OCI-LY7 (cell line): Measurements from ENCODE around the gene PDE6D. TPM values are rescaled to one million over a fixed set of nuclear protein-coding genes. Genes with fewer than 3 reads are reported as not detected.

ENCODE experiments used
- BruUV-seq: library from RNA; stranded (reverse); fragments of 400-500 nt; replicated peaks from 2 replicates; lab custom pipeline; 2021; lab: Mats Ljungman, UMichigan
- CTCF ChIA-PET: fragments of 300-600 bp; sonication (Branson Sonifier 250); formaldehyde crosslinking; loops from one replicate; lab custom pipeline; 2022; ENCODE audit warnings: antibody characterized with exemption; ENCODE audit not compliant: unreplicated experiment; lab: Charles Lee
- POLR2A ChIA-PET: fragments of 300-600 bp; sonication (Branson Sonifier 250); formaldehyde crosslinking; loops from one replicate; lab custom pipeline; 2022; ENCODE audit warnings: antibody characterized with exemption; lab: Charles Lee
- DNase-seq: peaks from one replicate; pipeline ENCODE4 v3.0.0-alpha.2; 2015; ENCODE audit warnings: low spot score
- H2AFZ ChIP-seq: fragments of 200-600 bp; sonication (generic), shearing (Covaris generic); 2 replicates; pipeline ENCODE4 v1.6.1; 2014; ENCODE audit warnings: mild to moderate bottlenecking, antibody characterized with exemption, low read length, moderate library complexity
- H3K27ac ChIP-seq: fragments of 200-600 bp; sonication (generic); 2 replicates; pipeline ENCODE4 v1.5.1; 2014; ENCODE audit warnings: mixed run types, low read depth, mild to moderate bottlenecking, moderate library complexity, low read length, inconsistent platforms; ENCODE audit not compliant: poor library complexity, severe bottlenecking
- H3K36me3 ChIP-seq: fragments of 200-600 bp; sonication (generic); 2 replicates; pipeline ENCODE4 v1.6.1; 2014; ENCODE audit warnings: mild to moderate bottlenecking, antibody characterized with exemption, low read length, moderate library complexity, mixed read lengths; ENCODE audit not compliant: insufficient read depth
- H3K4me1 ChIP-seq: fragments of 200-600 bp; sonication (generic); 2 replicates; pipeline ENCODE4 v1.5.1; 2014; ENCODE audit warnings: mild to moderate bottlenecking, low read length; ENCODE audit not compliant: insufficient read depth, poor library complexity, severe bottlenecking
- H3K4me2 ChIP-seq: fragments of 200-600 bp; sonication (generic); 2 replicates; pipeline ENCODE4 v1.6.1; 2014; ENCODE audit warnings: mild to moderate bottlenecking, low read length
- H3K4me3 ChIP-seq: fragments of 200-600 bp; sonication (generic); 2 replicates; pipeline ENCODE4 v1.5.1; 2014; ENCODE audit warnings: mild to moderate bottlenecking, low read depth, low read length; ENCODE audit not compliant: poor library complexity, severe bottlenecking
- H3K79me2 ChIP-seq: fragments of 200-600 bp; sonication (generic); 2 replicates; pipeline ENCODE4 v1.6.1; 2016; ENCODE audit warnings: low read depth, mild to moderate bottlenecking, low read length, moderate library complexity, mixed read lengths; ENCODE audit not compliant: insufficient read depth
- H3K9me2 ChIP-seq: fragments of 200-600 bp; sonication (generic); 2 replicates; pipeline ENCODE4 v1.6.1; 2016; ENCODE audit warnings: mild to moderate bottlenecking, low read length, mixed read lengths; ENCODE audit not compliant: insufficient read depth
- H3K9me3 ChIP-seq: fragments of 200-600 bp; sonication (generic); 2 replicates; pipeline ENCODE4 v1.6.1; 2014; ENCODE audit warnings: mild to moderate bottlenecking, mixed run types, low read length, mixed read lengths
- H4K20me1 ChIP-seq: fragments of 200-600 bp; sonication (generic); 2 replicates; pipeline ENCODE4 v1.6.1; 2014; ENCODE audit warnings: mild to moderate bottlenecking, antibody characterized with exemption, low read length, moderate library complexity, mixed read lengths; ENCODE audit not compliant: insufficient read depth
- EZH2phosphoT487 ChIP-seq: fragments of 200-600 bp; sonication (generic); IDR thresholded peaks from 2 replicates; pipeline ENCODE4 v1.6.1; 2018; ENCODE audit warnings: low read depth, borderline replicate concordance, mild to moderate bottlenecking, mixed run types, antibody characterized with exemption, low read length, moderate library complexity, mixed read lengths
- intact Hi-C: fragments of 100-400 bp; cut with micrococcal nuclease; formaldehyde crosslinking; loops from one replicate; pipeline ENCODE4 v1.10.0; 2022; ENCODE audit not compliant: unreplicated experiment
- total RNA-seq, 2 experiments: library from RNA; depleted of rRNA in 1 of 2; stranded (reverse); fragments of >200 nt in 1 of 2; shearing (Covaris generic) in 1 of 2; gene quantifications; 2 replicates each; pipeline ENCODE4 v1.2.3, GENCODE V29; 2014 to 2022
- TF ChIP-seq, protein P1 (sequence below): fragments of 200-600 bp; sonication (generic); conservative IDR thresholded peaks from 2 replicates; pipeline ENCODE4 v1.5.1; 2014; ENCODE audit warnings: mild to moderate bottlenecking, antibody characterized with exemption, low read length, moderate library complexity, mixed read lengths

PDE6D gene
- total RNA-seq, 2 experiments from 2014 or later: 47.4 to 54.6 TPM

DNA sequence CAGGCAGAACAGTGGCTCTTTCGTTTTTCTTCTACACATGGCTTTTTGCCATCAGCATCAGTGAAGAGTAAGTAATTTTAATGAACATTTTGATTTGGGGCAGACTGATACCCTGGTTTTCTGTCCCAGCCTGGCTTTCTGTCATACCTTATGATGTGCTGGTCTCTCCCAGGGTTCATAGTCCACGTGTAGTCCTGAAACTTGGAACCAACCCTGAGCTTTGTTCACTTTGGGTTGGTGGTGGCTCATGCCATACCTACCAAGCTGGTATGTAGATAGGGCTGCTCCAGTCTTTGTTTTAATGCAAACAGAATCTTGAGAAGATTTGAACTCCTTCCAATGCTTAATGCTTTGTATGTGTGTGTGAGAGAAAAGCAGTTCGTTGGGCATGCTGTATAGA lies 10.0 kb upstream of the PDE6D start:
- H3K27ac ChIP-seq: no peak overlapping the region
- TF ChIP-seq, protein P1, sequence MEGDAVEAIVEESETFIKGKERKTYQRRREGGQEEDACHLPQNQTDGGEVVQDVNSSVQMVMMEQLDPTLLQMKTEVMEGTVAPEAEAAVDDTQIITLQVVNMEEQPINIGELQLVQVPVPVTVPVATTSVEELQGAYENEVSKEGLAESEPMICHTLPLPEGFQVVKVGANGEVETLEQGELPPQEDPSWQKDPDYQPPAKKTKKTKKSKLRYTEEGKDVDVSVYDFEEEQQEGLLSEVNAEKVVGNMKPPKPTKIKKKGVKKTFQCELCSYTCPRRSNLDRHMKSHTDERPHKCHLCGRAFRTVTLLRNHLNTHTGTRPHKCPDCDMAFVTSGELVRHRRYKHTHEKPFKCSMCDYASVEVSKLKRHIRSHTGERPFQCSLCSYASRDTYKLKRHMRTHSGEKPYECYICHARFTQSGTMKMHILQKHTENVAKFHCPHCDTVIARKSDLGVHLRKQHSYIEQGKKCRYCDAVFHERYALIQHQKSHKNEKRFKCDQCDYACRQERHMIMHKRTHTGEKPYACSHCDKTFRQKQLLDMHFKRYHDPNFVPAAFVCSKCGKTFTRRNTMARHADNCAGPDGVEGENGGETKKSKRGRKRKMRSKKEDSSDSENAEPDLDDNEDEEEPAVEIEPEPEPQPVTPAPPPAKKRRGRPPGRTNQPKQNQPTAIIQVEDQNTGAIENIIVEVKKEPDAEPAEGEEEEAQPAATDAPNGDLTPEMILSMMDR: no peak
- no peak for TF ChIP-seq EZH2phosphoT487
- POLR2A ChIA-PET: no interaction called here
- intact Hi-C loops: no loop called here
- peaks cover 12% of the 10 kb centered on the region for H4K20me1 ChIP-seq
- peaks cover 12% of the 10 kb centered on the region for H3K4me1 ChIP-seq
- DNase-seq: no peak
- peaks cover 69% of the 10 kb centered on the region for H3K36me3 ChIP-seq
- no peak overlapping the region for H3K4me3 ChIP-seq
- no peak overlapping the region for H2AFZ ChIP-seq
- BruUV-seq: no TSS peak
- no peak overlapping the region for H3K4me2 ChIP-seq
- CTCF ChIA-PET: no interaction called here
- no peaks in the 10 kb centered on the region for H3K9me3 ChIP-seq
- H3K9me2 ChIP-seq: no peaks in the 10 kb centered on the region
- H3K79me2 ChIP-seq: peaks cover 44% of the 10 kb centered on the region

DNA sequence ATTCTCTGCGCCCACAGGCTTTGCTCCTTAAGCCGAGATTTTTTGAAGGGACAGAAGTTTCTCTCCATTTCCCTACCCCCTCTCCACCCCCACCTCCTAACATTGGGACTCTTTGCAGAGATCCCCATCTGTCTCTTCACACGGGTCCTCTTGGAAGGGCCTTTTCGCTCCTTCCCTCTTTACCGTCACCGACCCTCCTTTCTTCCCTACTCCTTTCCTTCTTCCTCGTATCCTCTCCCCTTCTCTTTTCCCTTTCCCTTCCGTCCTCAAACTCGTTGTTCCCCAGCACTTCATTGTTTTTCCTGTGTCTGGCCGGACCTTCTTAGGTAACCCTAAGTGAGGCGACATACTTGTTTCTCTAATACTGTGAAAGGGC lies 5.8 kb upstream of the PDE6D start:
- CTCF ChIA-PET: no interaction called here
- Histone ChIP-seq H3K79me2 (peaks cover 68% of the 10 kb centered on the region), H2AFZ (no peak overlapping the region)

More for the DNA sequence above, 5.8 kb upstream of the PDE6D start:
- POLR2A ChIA-PET: interaction anchor here (0.9 kb wide), 1 partner anchor 33 kb away, joined by 4 read pairs; no protein-coding TSS in a partner anchor
- TF ChIP-seq, protein P1: no peak
- TF ChIP-seq EZH2phosphoT487: no peak
- no TSS peak for BruUV-seq
- Histone ChIP-seq H3K4me3 (peak overlapping the region; percentile 99), H3K27ac (no peak overlapping the region), H3K4me2 (peak overlapping the region; percentile 94), H3K9me2 (no peaks in the 10 kb centered on the region), H3K4me1 (peaks cover 42% of the 10 kb centered on the region), H3K9me3 (no peaks in the 10 kb centered on the region), H4K20me1 (peaks cover 12% of the 10 kb centered on the region), H3K36me3 (peaks cover 35% of the 10 kb centered on the region)
- no peak for DNase-seq
- intact Hi-C loops: loop anchor here (1.0 kb wide), 2 partner anchors 112 to 174 kb away; no protein-coding TSS in a partner anchor
